ENCODE data around the gene PDF. TPM values are rescaled to one million over a fixed set of nuclear protein-coding genes. Genes with fewer than 3 reads are reported as not detected.
"Not testable (repeated sequence)": the region's sequence is repeated elsewhere in the genome, so short reads cannot be mapped to it uniquely, and the experiment has no call there.

PDF gene
- total RNA-seq, 3 donors from 2014 or later: 13.9 to 20.2 (median 19.7) TPM

- Histone ChIP-seq H3K4me1 (no peaks in the 10 kb centered on the region), H3K27me3 (no peaks in the 10 kb centered on the region), H3K9me3 (no peaks in the 10 kb centered on the region), H3K4me3 (no peak overlapping the region), H3K36me3 (no peaks in the 10 kb centered on the region), H3K27ac (no peak overlapping the region)
- no peak for TF ChIP-seq POLR2AphosphoS5 (IDR thresholded peaks at IDR 0.05)
- no peak for TF ChIP-seq POLR2A (IDR thresholded peaks at IDR 0.05)
- TF ChIP-seq CTCF (IDR thresholded peaks at IDR 0.05): no peak
- intact Hi-C loops (cut with DNase I; ENCODE audit: low total_unique reads): no loop called here
- no peak for DNase-seq (ENCODE audit: low spot score in 2 of 2)
Observed at GRCh38 chr16:69364088-69364487, 33.7 kb upstream of the PDF start.

GRCh38 chr16:69363281-69363717, 32.9 kb upstream of the PDF start:
- Histone ChIP-seq H3K9me3 (no peaks in the 10 kb centered on the region), H3K4me1 (no peaks in the 10 kb centered on the region), H3K4me3 (no peak overlapping the region), H3K27me3 (no peaks in the 10 kb centered on the region), H3K36me3 (no peaks in the 10 kb centered on the region), H3K27ac (no peak overlapping the region)
- TF ChIP-seq CTCF (IDR thresholded peaks at IDR 0.05) (no peak), POLR2A (IDR thresholded peaks at IDR 0.05) (no peak), POLR2AphosphoS5 (IDR thresholded peaks at IDR 0.05) (no peak)
- no peak for DNase-seq (ENCODE audit: low spot score in 2 of 2)
- intact Hi-C loops (cut with DNase I; ENCODE audit: low total_unique reads): no loop called here

- H3K27ac ChIP-seq; H3K9me3 ChIP-seq; H3K36me3 ChIP-seq; H3K4me3 ChIP-seq; H3K27me3 ChIP-seq; intact Hi-C loops (cut with DNase I; ENCODE audit: low total_unique reads); DNase-seq (ENCODE audit: low spot score in 2 of 2); H3K4me1 ChIP-seq: not testable (repeated sequence)
Observed at GRCh38 chr16:69360070-69360469, 29.7 kb upstream of the PDF start.

GRCh38 chr16:69351309-69352027, 21.1 kb upstream of the PDF start, which contains the start of gene TMED6:
Gene TMED6 (minus strand): TSS chr16:69351786. CDS start chr16:69351753, 33 bp downstream.
- DNase-seq (ENCODE audit: low spot score in 2 of 2): no peak
- no peak within 1 kb of the TSS for H3K27ac ChIP-seq
- H3K4me3 ChIP-seq: no peak within 1 kb of the TSS
- H3K4me1 ChIP-seq: no peaks in the 10 kb centered on the region
- intact Hi-C loops (cut with DNase I; ENCODE audit: low total_unique reads): no loop called here
- H3K27me3 ChIP-seq: no peaks in the 10 kb centered on the region
- no peaks in the 10 kb centered on the region for H3K36me3 ChIP-seq
- no peaks in the 10 kb centered on the region for H3K9me3 ChIP-seq
- TF ChIP-seq CTCF (IDR thresholded peaks at IDR 0.05): no peak

- Histone ChIP-seq H3K27ac (no peak overlapping the region), H3K27me3 (no peaks in the 10 kb centered on the region), H3K36me3 (no peaks in the 10 kb centered on the region), H3K9me3 (no peaks in the 10 kb centered on the region), H3K4me3 (no peak overlapping the region), H3K4me1 (no peaks in the 10 kb centered on the region)
- DNase-seq (ENCODE audit: low spot score in 2 of 2): no peak
- intact Hi-C loops (cut with DNase I; ENCODE audit: low total_unique reads): no loop called here
- TF ChIP-seq POLR2AphosphoS5 (IDR thresholded peaks at IDR 0.05): no peak
- TF ChIP-seq CTCF (IDR thresholded peaks at IDR 0.05): no peak
Observed at GRCh38 chr16:69350536-69351133, 20.2 kb upstream of the PDF start.

Data from breast epithelium (tissue), 4 donors.